Measurements from ENCODE around the gene ABHD3.
"Not testable (repeated sequence)": the region's sequence is repeated elsewhere in the genome, so short reads cannot be mapped to it uniquely, and the experiment has no call there.

The ABHD3 gene

DNA sequence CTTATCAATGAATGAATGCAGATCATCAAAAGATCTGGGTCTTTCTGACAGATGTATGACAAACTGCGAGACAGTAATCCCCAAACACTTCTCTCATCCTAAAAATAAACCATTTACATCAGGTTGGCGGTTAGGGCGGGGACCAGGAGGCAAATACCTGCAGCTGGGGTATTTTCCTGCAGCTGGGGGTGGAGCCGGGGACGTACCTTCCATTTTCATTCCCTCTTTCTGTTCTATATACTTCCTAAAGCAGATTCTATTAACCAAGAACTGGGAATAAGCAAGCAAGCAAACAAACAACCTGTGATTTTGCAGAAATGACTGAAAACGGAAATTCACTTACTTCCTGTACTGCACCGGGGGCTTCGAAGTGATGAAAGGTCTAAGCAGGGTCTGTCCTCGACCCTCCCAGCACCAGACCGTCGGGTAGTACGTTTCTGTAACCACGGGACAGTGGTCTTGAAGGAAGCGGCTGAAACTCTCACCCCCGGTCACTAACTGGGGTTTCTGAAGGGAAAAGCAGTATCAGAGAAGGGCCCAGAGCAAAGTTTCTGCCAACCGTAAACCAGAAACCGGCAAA lies 1.2 kb downstream of the ABHD3 start:
- DNase-seq (ENCODE audit: low read depth in 2 of 2) = peak in 1 of 2 donors; percentile 11

DNA sequence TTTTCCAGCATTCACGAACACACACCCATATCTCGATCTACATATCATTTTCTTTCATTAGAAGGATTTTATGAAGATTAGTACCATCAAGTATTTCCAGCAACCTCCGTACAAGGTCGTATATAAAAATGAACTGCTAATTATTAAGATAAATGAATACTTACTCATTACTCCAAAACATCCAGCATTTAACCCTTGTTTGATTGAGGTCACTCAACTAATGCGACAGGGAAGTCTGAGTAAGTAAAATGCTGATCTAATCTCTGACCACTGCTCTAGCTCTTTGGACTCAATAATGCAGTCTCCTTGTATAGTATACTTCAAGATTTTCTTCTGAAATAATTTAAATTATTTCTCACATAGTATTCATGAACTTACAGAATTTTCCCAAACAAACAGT lies 2.0 kb downstream of the ABHD3 start:
- no peak for DNase-seq (ENCODE audit: low read depth in 2 of 2)

DNA sequence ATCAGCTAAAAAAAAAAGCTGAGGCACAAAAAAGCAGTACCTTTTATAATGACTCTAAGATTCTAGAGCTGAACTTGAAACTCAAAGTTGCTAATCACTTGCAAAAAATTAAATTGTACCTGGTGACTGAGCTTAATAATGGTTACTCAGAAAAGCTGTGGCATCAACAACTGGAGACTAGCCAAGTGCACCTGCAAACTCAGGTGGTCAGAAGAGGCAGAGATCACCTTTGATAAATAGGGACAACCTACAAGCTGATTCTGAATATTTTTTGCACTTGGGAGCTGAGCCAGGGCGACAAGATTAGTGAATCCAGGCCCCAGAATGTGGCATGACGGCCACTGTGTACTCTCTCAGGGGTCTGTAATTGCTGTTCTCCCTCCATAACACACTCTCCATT lies 3.0 kb downstream of the ABHD3 start:
- no peak for DNase-seq (ENCODE audit: low read depth in 2 of 2)

DNA sequence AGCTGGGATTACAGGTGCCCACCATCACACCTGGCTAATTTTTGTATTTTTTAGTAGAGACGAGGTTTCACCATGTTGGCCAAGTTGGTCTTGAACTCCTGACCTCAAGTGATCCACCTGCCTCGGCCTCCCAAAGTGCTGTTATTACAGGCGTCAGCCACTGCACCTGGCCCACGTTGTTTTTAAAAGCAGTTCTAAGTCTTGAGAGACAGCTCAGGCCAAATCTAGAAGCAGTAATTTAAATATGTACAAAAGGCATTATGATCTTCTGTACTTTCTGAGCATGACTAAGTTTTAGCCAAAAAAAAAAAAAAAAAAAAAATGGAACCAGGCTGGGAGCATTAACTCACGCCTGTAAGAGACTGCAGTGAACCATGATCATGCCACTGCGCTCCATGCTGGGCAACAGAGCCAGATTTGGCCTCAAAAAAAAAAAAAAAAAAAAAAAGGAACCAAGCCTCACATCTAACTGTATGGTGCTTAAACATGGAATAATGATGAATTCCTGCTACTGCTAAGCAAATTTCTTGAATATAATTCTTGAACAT lies 4.0 kb downstream of the ABHD3 start:
- no peak for DNase-seq (ENCODE audit: low read depth in 2 of 2)

DNA sequence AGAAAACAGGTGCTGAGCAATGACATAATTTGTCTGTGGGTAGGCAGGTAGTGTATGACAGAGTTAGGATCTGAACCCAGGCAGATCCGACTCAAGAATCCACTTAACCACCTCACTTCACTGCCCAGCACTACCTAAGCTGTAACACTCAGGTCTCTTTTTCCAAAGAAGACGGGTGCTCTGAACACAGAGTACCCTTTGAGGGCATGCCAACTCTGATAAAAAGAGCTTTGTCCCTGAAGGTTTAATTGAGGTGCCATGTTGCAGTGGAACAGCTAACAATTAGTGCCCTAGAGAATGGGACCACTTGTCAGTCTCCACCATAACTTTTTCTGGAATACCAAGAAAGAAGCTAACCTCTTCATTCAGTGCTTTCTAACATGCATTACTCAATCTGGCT lies 11.3 kb downstream of the ABHD3 start:
- DNase-seq (ENCODE audit: low read depth in 2 of 2) = no peak

DNA sequence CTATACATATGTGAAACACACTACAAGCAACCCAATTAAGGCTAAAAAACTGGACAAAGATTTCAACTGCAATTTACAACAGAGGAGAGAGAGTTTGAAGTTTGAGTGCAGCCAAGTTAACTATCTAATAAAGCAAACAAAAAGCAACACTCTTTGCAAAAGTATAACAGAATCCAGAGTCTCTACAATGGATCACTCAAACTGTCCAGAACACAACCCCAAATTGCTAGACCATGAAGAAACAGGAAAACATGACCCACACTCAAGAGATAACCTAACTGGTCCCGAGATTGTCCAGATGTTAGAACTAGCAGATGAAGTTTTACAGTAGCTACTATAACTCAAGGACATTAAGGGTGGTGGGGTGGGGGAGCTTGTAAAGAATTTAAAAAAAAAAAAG lies 14.8 kb downstream of the ABHD3 start:
- no peak for DNase-seq (ENCODE audit: low read depth in 2 of 2)

DNA sequence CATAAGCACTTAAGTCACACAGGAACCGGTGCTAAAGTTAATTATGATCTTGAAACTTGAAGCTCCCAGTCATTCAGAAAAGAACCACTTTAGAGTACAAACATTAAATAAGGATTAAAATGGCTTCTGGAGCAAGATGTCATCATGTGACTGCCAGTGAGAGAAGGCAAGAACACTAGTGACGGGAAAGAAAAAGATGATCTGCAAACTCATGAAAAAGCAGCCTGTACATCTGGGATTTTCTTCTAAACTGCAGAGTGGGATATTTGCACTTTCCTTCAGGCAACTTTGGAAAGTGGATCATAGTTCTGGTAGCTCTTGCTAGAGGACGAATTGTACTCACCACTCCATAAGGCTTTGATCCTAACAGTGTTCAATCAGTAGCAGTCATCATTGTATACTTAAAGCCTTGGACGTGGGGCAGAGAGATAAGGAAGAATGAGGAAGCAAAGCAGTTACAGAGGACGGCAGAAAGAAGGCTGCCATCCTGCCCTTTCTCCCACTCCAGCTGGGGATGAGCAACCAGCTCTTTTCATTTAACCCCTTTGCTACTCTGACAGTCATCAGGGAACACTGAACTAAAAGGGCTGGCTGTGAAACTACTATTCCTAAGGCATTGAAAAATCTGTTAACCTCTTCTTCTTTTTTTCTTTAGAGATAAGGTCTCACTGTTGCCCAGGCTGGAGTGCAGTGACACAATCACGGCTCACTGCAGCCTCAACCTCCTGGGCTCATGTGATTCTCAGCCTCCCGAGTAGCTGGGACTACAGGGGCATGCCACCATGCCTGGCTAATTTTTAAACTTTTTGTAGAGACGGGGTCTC lies 18.1 kb downstream of the ABHD3 start:
- DNase-seq (ENCODE audit: low read depth in 2 of 2) = no peak

DNA sequence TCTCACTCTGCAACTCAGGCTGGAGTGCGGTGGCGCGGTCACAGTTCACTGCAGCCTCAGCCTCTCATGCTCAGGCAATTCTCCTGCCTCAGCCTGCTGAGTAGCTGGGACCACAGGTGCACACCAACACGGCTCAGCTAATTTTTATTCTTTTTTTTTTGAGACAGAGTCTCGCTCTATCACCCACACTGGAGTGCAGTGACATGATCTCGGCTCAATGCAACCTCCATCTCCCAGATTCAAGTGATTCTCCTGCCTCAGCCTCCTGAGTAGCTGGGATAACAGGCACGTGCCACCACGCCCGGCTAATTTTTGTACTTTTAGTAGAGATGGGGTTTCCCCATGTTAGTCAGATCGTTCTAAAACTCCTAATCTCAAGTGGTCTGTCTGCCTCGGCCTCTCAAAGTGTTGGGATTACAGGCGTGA lies 19.0 kb downstream of the ABHD3 start:
- not testable (repeated sequence) for DNase-seq (ENCODE audit: low read depth in 2 of 2)

DNA sequence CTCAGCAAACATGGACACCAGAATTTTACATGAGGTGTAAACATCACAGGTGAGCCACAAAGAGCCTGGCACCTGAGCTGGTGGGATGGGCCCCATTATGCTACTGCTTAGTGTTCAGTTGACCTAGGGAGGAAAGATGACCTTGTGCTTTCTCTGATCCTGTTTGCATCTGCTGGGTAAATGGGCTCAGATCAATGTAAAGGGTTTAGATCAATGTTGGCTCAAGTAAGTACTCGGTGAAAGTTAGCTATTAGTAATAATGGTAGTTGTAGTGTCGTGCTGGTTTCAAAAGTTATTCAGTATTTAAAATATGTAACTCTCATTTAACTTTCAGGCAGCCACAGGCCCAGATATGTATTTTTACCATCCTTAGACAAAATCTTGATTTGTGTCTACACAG lies 19.8 kb downstream of the ABHD3 start:
- DNase-seq (ENCODE audit: low read depth in 2 of 2) = no peak

DNA sequence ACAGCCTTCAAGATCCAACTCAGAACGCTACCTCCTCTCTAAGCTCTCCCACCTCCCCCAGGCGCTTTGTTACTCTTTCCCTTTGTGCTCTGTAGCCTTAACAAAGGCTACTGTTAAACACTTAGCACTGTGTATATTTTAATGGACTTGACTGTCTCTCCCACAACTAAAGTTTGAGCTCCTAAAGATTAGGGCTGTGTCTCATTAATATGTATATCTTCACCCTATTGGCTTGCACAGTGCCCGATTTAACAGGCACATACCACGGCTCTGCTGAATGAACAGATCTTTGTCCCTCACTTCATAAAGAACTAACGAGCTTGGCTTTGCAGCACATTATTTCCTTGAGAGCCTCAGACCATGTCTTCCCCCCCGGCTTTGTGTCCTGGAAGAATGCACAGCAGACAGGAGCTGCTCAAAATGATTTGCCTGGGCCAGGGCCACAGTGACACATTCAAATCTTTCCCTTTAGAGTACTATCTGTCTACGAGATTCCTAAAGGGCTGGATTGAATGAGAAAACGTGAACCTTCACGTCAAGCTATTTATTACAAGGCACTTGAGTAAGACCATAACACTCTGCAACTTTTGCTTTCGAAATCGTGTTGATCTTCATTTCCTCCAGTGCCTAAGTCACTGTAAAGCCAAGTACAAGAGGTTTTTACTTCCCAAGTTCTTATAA lies 22.1 kb downstream of the ABHD3 start:
- DNase-seq (ENCODE audit: low read depth in 2 of 2) = no peak

DNA sequence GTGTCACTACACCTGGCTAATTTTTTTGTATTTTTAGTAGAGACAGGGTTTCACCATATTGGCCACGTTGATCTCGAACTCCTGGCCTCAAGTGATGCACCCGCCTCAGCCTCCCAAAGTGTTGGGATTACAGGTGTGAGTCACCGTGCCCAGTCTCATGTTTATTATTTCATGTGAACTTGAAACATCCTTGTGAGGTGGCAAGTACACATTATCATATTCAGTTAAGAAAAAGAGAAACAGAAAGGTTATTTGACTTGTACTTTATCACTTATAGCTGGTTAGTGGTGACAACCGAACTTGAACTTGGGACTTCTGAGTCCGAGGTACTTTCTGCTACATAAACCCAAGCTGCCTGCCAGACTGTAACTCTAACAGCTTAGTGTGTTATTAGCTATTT lies 24.4 kb downstream of the ABHD3 start:
- DNase-seq (ENCODE audit: low read depth in 2 of 2) = no peak

DNA sequence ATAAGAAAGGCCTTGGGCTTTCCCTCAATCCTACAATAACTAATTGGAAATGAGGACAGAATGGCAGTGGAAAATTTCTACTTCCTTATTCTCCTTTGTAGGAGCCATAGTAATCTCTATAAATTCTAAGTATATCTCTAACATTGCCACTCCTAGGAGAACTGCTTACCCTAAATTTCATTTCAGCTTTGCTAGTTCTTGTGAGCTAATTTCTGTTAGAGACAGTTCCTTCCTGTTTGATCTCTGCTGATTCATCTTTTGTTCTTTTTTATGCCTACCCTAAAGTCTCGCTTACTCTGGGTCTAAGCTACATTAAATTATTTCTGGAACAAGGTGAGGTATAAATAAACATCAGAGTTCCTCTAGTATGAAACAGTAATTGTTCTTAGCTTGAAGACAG lies 25.7 kb downstream of the ABHD3 start:
- DNase-seq (ENCODE audit: low read depth in 2 of 2) = no peak

DNA sequence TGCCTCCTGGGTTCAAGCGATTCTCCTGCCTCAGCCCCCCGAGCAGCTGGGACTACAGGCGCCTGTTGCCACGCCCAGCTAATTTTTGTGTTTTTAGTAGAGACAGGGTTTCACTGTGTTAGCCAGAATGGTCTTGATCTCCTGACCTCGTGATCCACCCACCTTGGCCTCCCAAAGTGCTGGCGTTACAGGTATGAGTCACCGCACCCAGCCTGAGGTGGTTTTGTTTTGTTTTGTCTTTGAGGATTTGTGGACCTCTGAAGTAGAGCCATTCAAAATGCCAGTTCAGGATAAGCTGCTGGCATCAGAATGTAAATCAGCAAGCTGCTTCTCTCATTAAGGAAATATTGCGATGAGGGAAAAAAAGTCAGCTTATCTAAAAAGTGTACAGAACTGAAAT lies 29.2 kb downstream of the ABHD3 start:
- DNase-seq (ENCODE audit: low read depth in 2 of 2) = peak; percentile 6 to 12

DNA sequence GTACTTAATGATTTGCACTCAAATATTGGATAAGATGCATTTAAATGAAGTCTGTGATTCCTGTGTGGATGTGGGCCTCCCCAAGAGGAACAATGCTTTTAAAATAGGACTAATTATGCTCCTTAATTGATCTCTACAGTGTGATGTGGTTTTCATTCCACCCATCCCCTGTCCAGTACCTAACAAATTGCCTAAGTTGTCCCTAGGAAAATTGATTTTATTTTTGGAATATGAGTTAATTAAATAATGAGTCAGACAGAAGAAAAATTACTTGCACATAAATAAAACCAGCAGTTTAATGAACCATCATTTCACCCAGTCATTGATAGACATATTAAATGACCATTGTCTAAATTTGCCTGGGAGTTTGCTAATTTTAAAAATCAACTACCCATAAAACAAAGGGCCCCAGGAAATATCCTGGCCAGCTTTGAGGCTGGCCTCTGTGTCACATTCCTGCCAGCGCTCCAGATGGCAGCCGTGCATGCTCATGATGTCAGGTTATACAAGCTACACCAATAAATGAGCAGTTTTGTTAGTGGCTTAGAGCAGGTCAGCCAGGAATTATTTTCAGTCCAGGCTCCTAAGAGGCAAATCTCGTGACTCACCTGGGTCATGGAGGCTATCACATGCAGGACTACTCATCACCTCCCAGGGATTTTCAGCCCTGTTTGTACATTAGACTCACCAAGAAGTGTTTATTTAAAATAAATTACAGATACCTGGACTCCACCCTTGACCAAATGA lies 31.9 kb downstream of the ABHD3 start:
- DNase-seq (ENCODE audit: low read depth in 2 of 2) = no peak

DNA sequence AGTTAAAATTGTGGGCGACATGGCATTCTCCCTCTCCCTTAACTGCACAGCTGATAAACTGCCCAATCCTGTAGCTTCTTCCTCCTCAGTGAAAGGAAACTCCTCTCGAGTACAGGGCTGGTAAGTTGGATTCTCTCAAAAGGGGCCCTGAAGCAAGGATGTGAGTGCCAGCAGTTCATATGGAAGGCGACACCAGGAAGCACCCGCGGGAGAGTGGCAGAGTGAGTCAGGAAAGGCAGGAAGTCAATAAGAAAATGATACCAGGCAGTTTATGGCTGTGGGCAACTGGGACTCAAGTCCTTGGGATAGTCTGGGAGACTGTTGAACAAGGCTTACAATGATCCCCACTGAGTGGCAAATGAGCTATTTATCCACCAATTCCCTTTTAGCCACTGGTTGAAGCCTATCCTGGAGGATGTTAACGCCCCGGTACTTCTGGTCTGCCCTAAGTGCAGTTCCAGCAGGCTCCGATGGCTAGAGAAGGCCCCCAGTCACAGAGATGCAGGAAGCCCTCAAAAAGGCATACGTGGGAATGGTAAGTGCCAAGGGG lies 34.8 kb downstream of the ABHD3 start:
- DNase-seq (ENCODE audit: low read depth in 2 of 2) = no peak

DNA sequence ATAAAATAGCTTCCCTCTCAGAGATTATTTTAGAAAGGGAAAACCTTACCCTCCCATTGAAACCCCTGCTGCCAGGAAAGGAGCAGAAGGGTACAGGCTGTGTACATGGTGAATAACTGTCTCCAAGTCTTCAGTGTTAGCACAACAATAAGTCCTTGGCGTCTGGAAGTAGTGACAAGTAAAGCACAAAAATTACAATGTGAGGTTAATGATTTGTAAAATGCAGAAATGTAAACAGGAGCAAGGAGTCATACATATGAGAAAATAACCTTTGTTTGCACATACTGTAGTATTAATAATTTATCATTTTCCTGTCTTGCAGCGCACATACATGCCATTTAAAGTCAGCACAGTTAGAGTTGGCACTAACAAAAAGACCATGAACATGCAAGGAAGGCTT lies 40.5 kb downstream of the ABHD3 start:
- DNase-seq (ENCODE audit: low read depth in 2 of 2) = no peak

DNA sequence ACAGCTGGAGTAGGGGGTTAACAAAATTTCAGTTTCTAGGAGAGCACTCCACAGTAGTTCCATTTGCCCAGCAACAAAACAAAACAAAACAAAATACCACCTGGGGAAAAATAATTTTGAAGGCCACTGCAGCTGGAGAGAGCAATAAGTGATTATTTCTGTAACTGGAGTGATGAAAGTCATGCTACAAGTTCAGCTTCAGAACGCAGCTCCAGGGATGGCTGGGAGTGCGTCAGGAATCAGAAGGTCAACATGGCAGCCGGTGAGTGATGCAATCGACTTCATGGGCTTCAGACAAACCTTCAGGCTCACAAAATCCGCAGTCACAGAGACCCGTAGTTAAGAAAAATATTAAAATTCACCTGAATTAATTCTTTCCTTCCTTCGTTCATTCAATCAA lies 41.0 kb downstream of the ABHD3 start:
- no peak for DNase-seq (ENCODE audit: low read depth in 2 of 2)

DNA sequence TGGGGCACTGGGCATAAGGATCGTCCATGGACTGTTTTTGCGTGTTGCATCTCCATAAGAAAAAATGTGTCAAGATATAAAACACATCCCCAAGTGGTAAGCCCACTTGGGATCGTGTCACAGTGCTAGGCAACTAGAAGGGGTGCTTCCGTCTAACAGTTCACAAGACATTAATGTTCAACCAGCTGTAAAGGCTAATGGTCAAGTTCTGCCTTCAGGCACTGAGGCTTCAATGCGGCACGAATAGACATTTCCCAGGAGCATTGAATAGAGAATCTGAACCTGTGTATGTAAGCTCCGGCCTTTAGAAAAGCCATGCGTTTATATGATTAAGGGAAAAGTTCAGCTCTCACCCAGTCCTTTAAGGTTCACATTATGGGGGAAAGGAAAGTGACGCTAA lies 42.0 kb downstream of the ABHD3 start:
- no peak for DNase-seq (ENCODE audit: low read depth in 2 of 2)

DNA sequence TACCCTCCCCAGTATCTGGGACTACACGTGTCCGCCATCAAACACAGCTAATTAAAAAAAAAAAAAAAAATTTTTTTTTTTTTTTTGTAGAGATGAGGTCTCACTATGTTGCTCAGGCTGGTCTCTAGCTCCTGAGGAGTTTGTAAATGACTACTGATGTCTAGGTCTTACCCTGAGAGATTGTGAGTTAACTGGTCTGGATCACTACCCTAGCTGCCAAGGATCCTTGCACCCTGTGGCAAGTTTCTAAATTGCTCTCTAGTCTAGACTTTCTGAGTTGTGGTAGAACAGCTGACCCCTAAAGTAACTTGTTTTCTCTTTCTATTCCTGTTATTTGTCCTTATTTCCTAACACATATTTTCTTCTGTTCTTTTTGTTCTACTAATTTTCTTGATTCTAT lies 44.5 kb downstream of the ABHD3 start:
- DNase-seq (ENCODE audit: low read depth in 2 of 2) = no peak

DNA sequence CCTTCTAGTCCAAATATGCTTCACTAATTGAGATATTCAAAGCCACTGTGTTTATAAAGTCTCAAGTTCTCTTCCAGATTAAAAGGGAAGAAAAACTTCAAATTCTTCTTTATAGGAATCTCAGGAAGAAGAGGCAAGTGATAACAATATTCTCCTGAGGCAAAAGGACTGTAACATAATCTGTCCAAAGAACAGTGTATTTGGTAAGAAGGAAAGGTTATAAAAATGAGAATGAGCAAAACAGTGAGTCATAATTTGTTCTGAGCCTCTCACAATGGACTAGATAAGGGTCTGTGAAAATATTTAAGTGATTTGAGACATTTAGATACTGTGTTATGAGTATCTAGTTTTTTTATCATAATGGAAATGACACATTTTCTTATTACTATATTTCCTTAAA lies 48.2 kb downstream of the ABHD3 start:
- DNase-seq (ENCODE audit: low read depth in 2 of 2) = no peak

DNA sequence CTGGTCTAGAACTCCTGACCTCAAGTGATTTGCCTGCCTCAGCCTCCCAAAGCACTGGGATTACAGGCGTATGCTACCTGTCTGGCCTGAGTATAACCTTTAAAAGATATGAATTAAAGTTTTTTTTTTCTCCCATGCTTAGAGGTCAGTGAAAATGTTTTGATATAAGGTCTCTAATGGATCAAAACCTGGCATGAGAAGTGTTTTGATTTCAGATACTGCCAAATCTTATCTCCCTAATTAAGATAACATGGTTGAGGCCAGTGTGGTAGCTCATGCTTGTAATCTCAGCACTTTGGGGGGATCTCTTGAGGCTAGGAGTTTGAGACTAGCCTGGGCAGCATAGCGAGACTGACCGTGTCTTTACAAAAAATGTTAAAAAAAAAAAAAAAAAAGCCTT lies 51.2 kb downstream of the ABHD3 start:
- no peak for DNase-seq (ENCODE audit: low read depth in 2 of 2)

DNA sequence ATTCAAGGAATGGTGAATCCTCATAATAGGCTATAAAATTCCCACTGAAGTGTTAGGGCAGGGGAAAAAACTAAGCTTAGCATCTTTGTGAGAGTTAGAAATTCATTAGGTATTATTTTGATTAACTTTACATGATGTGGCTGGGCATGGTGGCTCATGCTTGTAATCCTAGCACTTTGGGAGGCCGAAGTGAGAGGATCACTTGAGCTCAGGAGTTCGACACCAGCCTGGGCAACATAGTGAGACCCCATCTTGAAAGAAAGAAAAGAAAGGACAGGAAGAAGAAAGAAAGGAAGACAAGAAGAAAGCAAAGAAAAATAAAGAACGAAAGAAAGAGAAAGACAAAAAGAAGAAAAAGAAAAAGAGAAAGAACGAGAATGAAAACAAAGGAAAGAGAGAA lies 52.5 kb downstream of the ABHD3 start:
- DNase-seq (ENCODE audit: low read depth in 2 of 2) = no peak

Measured in stimulated activated CD4-positive, alpha-beta T cell treated with anti-CD3 and anti-CD28 coated beads, Interleukin-4, amount 100 ng/mL, for 48 hours (primary cell).